HCT116 (cell line): ENCODE data around the gene SETSIP. TPM values are rescaled to one million over a fixed set of nuclear protein-coding genes. Genes with fewer than 3 reads are reported as not detected.

Experiments used
- ATAC-seq: fragments of 200-7000 bp; cut with Tn5 transposase; 2 replicates; pipeline ENCODE4 v1.9.1; 2020; ENCODE audit warnings: mild to moderate bottlenecking, moderate library complexity
- BruUV-seq: library from RNA; stranded (reverse); fragments of 400-500 nt; replicated peaks from 2 replicates; lab custom pipeline; 2021; lab: Mats Ljungman, UMichigan
- CTCF ChIA-PET: fragments of 300-600 bp; sonication (Branson Sonifier 250); formaldehyde crosslinking; loops from one replicate; lab custom pipeline; 2021; ENCODE audit warnings: antibody characterized with exemption; lab: Charles Lee
- POLR2A ChIA-PET: fragments of 300-600, 350-600 bp; sonication (Branson Sonifier 250); formaldehyde crosslinking; loops from one replicate; lab custom pipeline; 2021; ENCODE audit warnings: antibody characterized with exemption; lab: Charles Lee
- RAD21 ChIA-PET, 2 experiments: fragments of 300-600 bp; sonication (Branson Sonifier 250); formaldehyde crosslinking; loops; one replicate each; lab custom pipeline; 2023; ENCODE audit warnings: low total read pairs in 2 of 2; ENCODE audit not compliant: uncharacterized antibody in 2 of 2, unreplicated experiment in 2 of 2, low non-redundant PET in 1 of 2; lab: Charles Lee
- DNase-seq: peaks from one replicate; pipeline ENCODE4 v3.0.0-alpha.2; 2010; ENCODE audit warnings: low read depth, low spot score
- H2AFZ ChIP-seq: fragments of 200-600 bp; shearing (Covaris generic), sonication (generic); 2 replicates; pipeline ENCODE4 v1.6.1; 2017; ENCODE audit warnings: low read depth, mixed run types, mixed read lengths, antibody characterized with exemption, low read length; ENCODE audit not compliant: poor library complexity, severe bottlenecking
- H3K27ac ChIP-seq: 2 replicates; pipeline ENCODE4 v1.5.1; 2012; ENCODE audit warnings: low read depth, low read length
- H3K27me3 ChIP-seq: fragments of 200-600 bp; sonication (generic); 2 replicates; pipeline ENCODE4 v1.6.1; 2016; ENCODE audit warnings: mixed run types, low read length, mixed read lengths; ENCODE audit not compliant: insufficient read depth
- H3K36me3 ChIP-seq, 2 experiments: fragments of 200-500 bp in 1 of 2; fragments of 200-600 bp in 1 of 2; sonication (Bioruptor generic) in 1 of 2; sonication (generic) in 1 of 2; 2 replicates each; pipeline versions ENCODE4 v1.5.1 to v1.6.1; 2014 to 2016; ENCODE audit warnings: low read length in 2 of 2, inconsistent platforms in 1 of 2, mixed read lengths in 1 of 2, mixed run types in 1 of 2; ENCODE audit not compliant: insufficient read depth in 2 of 2, control insufficient read depth in 1 of 2
- H3K4me1 ChIP-seq, 2 experiments: fragments of 200-600 bp in 1 of 2; sonication (generic) in 1 of 2; 2 replicates each; pipeline versions ENCODE4 v1.5.1 to v1.6.1; 2012 to 2017; ENCODE audit warnings: low read length in 2 of 2, inconsistent platforms in 1 of 2, mild to moderate bottlenecking in 1 of 2, mixed read lengths in 1 of 2, mixed run types in 1 of 2, moderate library complexity in 1 of 2; ENCODE audit not compliant: insufficient read depth in 2 of 2, control insufficient read depth in 1 of 2
- H3K4me2 ChIP-seq: fragments of 200-600 bp; sonication (generic); 2 replicates; pipeline ENCODE4 v1.6.1; 2017; ENCODE audit warnings: mixed run types, low read length, mixed read lengths
- H3K4me3 ChIP-seq, 2 experiments: fragments of 200-600 bp in 1 of 2; sonication (generic) in 1 of 2; replicated peaks in 1 of 2; 2 replicates each; pipeline ENCODE4 v1.5.1; 2011 to 2016; ENCODE audit warnings: low read length in 2 of 2, control low read depth in 1 of 2, low read depth in 1 of 2, mild to moderate bottlenecking in 1 of 2, mixed read lengths in 1 of 2, mixed run types in 1 of 2
- H3K79me2 ChIP-seq: fragments of 200-600 bp; sonication (generic); 2 replicates; pipeline ENCODE4 v1.6.1; 2017; ENCODE audit warnings: mild to moderate bottlenecking, mixed run types, low read length, moderate library complexity, mixed read lengths; ENCODE audit not compliant: insufficient read depth
- H3K9ac ChIP-seq: fragments of 200-600 bp; sonication (generic); 2 replicates; pipeline ENCODE4 v1.6.1; 2016; ENCODE audit warnings: low read length, mixed read lengths
- H3K9me2 ChIP-seq: fragments of 200-600 bp; sonication (generic), shearing (Covaris generic); 2 replicates; pipeline ENCODE4 v1.6.1; 2017; ENCODE audit warnings: mixed run types, mild to moderate bottlenecking, moderate library complexity; ENCODE audit not compliant: insufficient read depth
- H3K9me3 ChIP-seq, 2 experiments: fragments of 200-500 bp in 1 of 2; fragments of 200-600 bp in 1 of 2; sonication (Bioruptor generic) in 1 of 2; sonication (generic) in 1 of 2; 2 replicates each; pipeline ENCODE4 v1.6.1; 2014 to 2017; ENCODE audit warnings: low read length in 2 of 2, mixed read lengths in 2 of 2, inconsistent platforms in 1 of 2, low read depth in 1 of 2, mild to moderate bottlenecking in 1 of 2, mixed run types in 1 of 2, moderate library complexity in 1 of 2; ENCODE audit not compliant: control insufficient read depth in 1 of 2, insufficient read depth in 1 of 2
- H4K20me1 ChIP-seq: fragments of 200-600 bp; sonication (generic), shearing (Covaris generic); 2 replicates; pipeline ENCODE4 v1.6.1; 2017; ENCODE audit warnings: mixed run types, mild to moderate bottlenecking, moderate library complexity; ENCODE audit not compliant: insufficient read depth
- CBX3 ChIP-seq: IDR thresholded peaks from 2 replicates; pipeline ENCODE4 v1.6.1; 2012; ENCODE audit warnings: low read depth
- CEBPB ChIP-seq: IDR thresholded peaks from 2 replicates; pipeline ENCODE4 v1.6.1; 2012; ENCODE audit warnings: low read depth
- ELF1 ChIP-seq: IDR thresholded peaks from 2 replicates; pipeline ENCODE4 v1.6.1; 2012; ENCODE audit warnings: low read depth, borderline replicate concordance
- EZH2 ChIP-seq: fragments of 200-600 bp; sonication (generic); IDR thresholded peaks from 2 replicates; pipeline ENCODE4 v1.6.1; 2017; ENCODE audit warnings: antibody characterized with exemption, mixed run types
- EZH2phosphoT487 ChIP-seq: fragments of 200-600 bp; IDR thresholded peaks from 2 replicates; pipeline ENCODE4 v1.6.1; 2018; ENCODE audit warnings: antibody characterized with exemption, borderline replicate concordance
- FOSL1 ChIP-seq: IDR thresholded peaks from 2 replicates; pipeline ENCODE4 v1.6.1; 2012; ENCODE audit warnings: low read depth
- MAX ChIP-seq: IDR thresholded peaks from 2 replicates; pipeline ENCODE4 v1.6.1; 2012
- POLR2A ChIP-seq: IDR thresholded peaks from 2 replicates; pipeline ENCODE4 v1.7.0; 2011; ENCODE audit warnings: borderline replicate concordance; ENCODE audit not compliant: insufficient read depth, insufficient read length; ENCODE audit errors: extremely low read depth
- RAD21 ChIP-seq: IDR thresholded peaks from 2 replicates; pipeline ENCODE4 v1.6.1; 2012; ENCODE audit warnings: low read depth, mild to moderate bottlenecking
- REST ChIP-seq: IDR thresholded peaks from 2 replicates; pipeline ENCODE4 v1.6.1; 2012; ENCODE audit warnings: low read depth
- SP1 ChIP-seq: IDR thresholded peaks from 2 replicates; pipeline ENCODE4 v1.6.1; 2012; ENCODE audit warnings: low read depth
- SRF ChIP-seq: IDR thresholded peaks from 2 replicates; pipeline ENCODE4 v1.6.1; 2012; ENCODE audit warnings: low read depth
- YY1 ChIP-seq: IDR thresholded peaks from 2 replicates; pipeline ENCODE4 v1.6.1; 2011; ENCODE audit warnings: low read length, low read depth, moderate library complexity, mild to moderate bottlenecking; ENCODE audit not compliant: insufficient replicate concordance; ENCODE audit errors: extremely low read depth
- ZBTB33 ChIP-seq: IDR thresholded peaks from 2 replicates; pipeline ENCODE4 v1.6.1; 2011; ENCODE audit warnings: mild to moderate bottlenecking, low read length, moderate library complexity; ENCODE audit not compliant: insufficient replicate concordance; ENCODE audit errors: extremely low read depth
- ZFX ChIP-seq: fragments of 450-650 bp; IDR thresholded peaks from 2 replicates; pipeline ENCODE4 v1.6.1; 2017
- intact Hi-C: fragments of 100-400 bp; cut with micrococcal nuclease; formaldehyde crosslinking; loops from 2 replicates; pipeline ENCODE4 v1.10.0; 2022
- total RNA-seq: library from RNA; stranded (reverse); gene quantifications from one replicate; pipeline ENCODE4 v1.2.1, GENCODE V29; 2021; ENCODE audit not compliant: unreplicated experiment

Gene SETSIP
- total RNA-seq, 1 experiment from 2014 or later: 0.27 TPM

- no peaks in the 10 kb centered on the region for H3K27me3 ChIP-seq
- ATAC-seq (no peak), DNase-seq (no peak)
- TF ChIP-seq POLR2A: no peak
- no peak for TF ChIP-seq FOSL1
- no peak for TF ChIP-seq EZH2phosphoT487
- no peak overlapping the region for H3K4me3 ChIP-seq
- intact Hi-C loops: no loop called here
- no peaks in the 10 kb centered on the region for H3K36me3 ChIP-seq
- 0 out of 4 replicates have a peak, but pooled peaks cover 0 to 1% of the 10 kb centered on the region in 2 experiments for H3K9me3 ChIP-seq
- H3K9me2 ChIP-seq: no peaks in the 10 kb centered on the region
- ChIA-PET POLR2A (no interaction called here), CTCF (no interaction called here), RAD21 (no interaction called here)
- no peak overlapping the region for H3K4me2 ChIP-seq
- H2AFZ ChIP-seq: no peak overlapping the region
- no TSS peak for BruUV-seq
- H3K9ac ChIP-seq: no peak overlapping the region
- H3K79me2 ChIP-seq: no peaks in the 10 kb centered on the region
- H4K20me1 ChIP-seq: no peaks in the 10 kb centered on the region
- no peak overlapping the region for H3K27ac ChIP-seq
- no peaks in the 10 kb centered on the region for H3K4me1 ChIP-seq
Observed at GRCh38 chr1:92091625-92092024, 16.4 kb upstream of the SETSIP start.

GRCh38 chr1:92087542-92087941 lies 12.3 kb upstream of the SETSIP start:
- Histone ChIP-seq H3K4me2 (no peak overlapping the region), H3K9me2 (no peaks in the 10 kb centered on the region), H3K9me3 (peaks cover 3 to 10% of the 10 kb centered on the region in 2 experiments; a peak in 2 of 4 replicates), H2AFZ (no peak overlapping the region), H3K27ac (no peak overlapping the region), H3K4me3 (no peak overlapping the region), H3K27me3 (no peaks in the 10 kb centered on the region), H3K4me1 (no peaks in the 10 kb centered on the region), H3K9ac (no peak overlapping the region), H4K20me1 (no peaks in the 10 kb centered on the region), H3K36me3 (no peaks in the 10 kb centered on the region), H3K79me2 (no peaks in the 10 kb centered on the region)
- intact Hi-C loops: no loop called here
- no TSS peak for BruUV-seq
- ChIA-PET CTCF (no interaction called here), POLR2A (no interaction called here), RAD21 (no interaction called here)
- ATAC-seq (no peak), DNase-seq (no peak)
- TF ChIP-seq CEBPB: no peak
- TF ChIP-seq ZBTB33: no peak
- TF ChIP-seq REST: no peak
- no peak for TF ChIP-seq YY1
- TF ChIP-seq ZFX: no peak
- no peak for TF ChIP-seq RAD21
- no peak for TF ChIP-seq SP1
- TF ChIP-seq ELF1: no peak
- no peak for TF ChIP-seq EZH2
- no peak for TF ChIP-seq CBX3
- TF ChIP-seq MAX: no peak
- TF ChIP-seq SRF: no peak
